Stimulated activated CD4-positive, alpha-beta T cell treated with anti-CD3 and anti-CD28 coated beads, Interleukin-2, amount 100 ng/mL, for 48 hours (primary cell): ENCODE data around the gene TRIM32.
A peak's percentile ranks its signal among the peaks of the same experiment; 100 is the strongest.

ENCODE experiments used
- DNase-seq, 2 donors: peaks; one replicate each; pipeline ENCODE4 v3.0.0-alpha.2; 2020

TRIM32 gene

GRCh38 chr9:116687074-116687753 is at the start of gene TRIM32:
TRIM32 (plus strand) TSS chr9:116687305; CDS start chr9:116697743, 10,438 bp downstream.
- peak; percentile 93 to 95 for DNase-seq

- no peak for DNase-seq
Measured at GRCh38 chr9:116639251-116639741, 47.8 kb upstream of the TRIM32 start.

- DNase-seq = no peak
Measured at GRCh38 chr9:116641292-116642059, 45.6 kb upstream of the TRIM32 start.

- DNase-seq = no peak
Measured at GRCh38 chr9:116643691-116644090, 43.4 kb upstream of the TRIM32 start.

- DNase-seq = no peak
Measured at GRCh38 chr9:116644091-116644688, 42.9 kb upstream of the TRIM32 start.

- DNase-seq = no peak
Measured at GRCh38 chr9:116646661-116647514, 40.2 kb upstream of the TRIM32 start.

GRCh38 chr9:116647515-116647809 is 39.6 kb upstream of the TRIM32 start:
- no peak for DNase-seq

GRCh38 chr9:116653348-116654058 is 33.6 kb upstream of the TRIM32 start:
- no peak for DNase-seq

GRCh38 chr9:116654059-116654355 is 33.1 kb upstream of the TRIM32 start:
- DNase-seq = no peak

GRCh38 chr9:116656501-116656971 is 30.6 kb upstream of the TRIM32 start:
- no peak for DNase-seq

GRCh38 chr9:116656977-116657376 is 30.1 kb upstream of the TRIM32 start:
- DNase-seq = no peak

GRCh38 chr9:116658265-116658664 is 28.8 kb upstream of the TRIM32 start:
- no peak for DNase-seq

GRCh38 chr9:116661037-116661954 is 25.8 kb upstream of the TRIM32 start:
- DNase-seq = peak; percentile 1 to 10

- no peak for DNase-seq
Measured at GRCh38 chr9:116662646-116663310, 24.3 kb upstream of the TRIM32 start.

- DNase-seq = no peak
Measured at GRCh38 chr9:116663581-116663980, 23.5 kb upstream of the TRIM32 start.

GRCh38 chr9:116668970-116669695 is 18.0 kb upstream of the TRIM32 start:
- DNase-seq = no peak

- DNase-seq = no peak
Measured at GRCh38 chr9:116671605-116672004, 15.5 kb upstream of the TRIM32 start.

- DNase-seq = no peak
Measured at GRCh38 chr9:116673375-116673774, 13.7 kb upstream of the TRIM32 start.

- DNase-seq = no peak
Measured at GRCh38 chr9:116674210-116674980, 12.7 kb upstream of the TRIM32 start.
